H1 (cell line): ENCODE results near the gene DCDC2C. TPM values are rescaled to one million over a fixed set of nuclear protein-coding genes. Genes with fewer than 3 reads are reported as not detected.

Experiments used
- CTCF ChIA-PET: fragments of 300-600 bp; sonication (Branson Sonifier 250); formaldehyde crosslinking; loops from one replicate; lab custom pipeline; 2021; ENCODE audit not compliant: partially characterized antibody; lab: Charles Lee
- POLR2A ChIA-PET: fragments of 300-600 bp; sonication (Branson Sonifier 250); formaldehyde crosslinking; loops from one replicate; lab custom pipeline; 2021; ENCODE audit warnings: inconsistent platforms; ENCODE audit not compliant: partially characterized antibody; lab: Charles Lee
- DNase-seq, 2 experiments: peaks; one replicate each; pipeline versions ENCODE4 v3.0.0 to v3.0.0-alpha.2; 2010 to 2022; ENCODE audit warnings: low spot score in 2 of 2, low read depth in 1 of 2, mixed read lengths in 1 of 2
- FAIRE-seq: peaks from 2 replicates; lab custom pipeline; 2011; peaks lifted over from hg19 to GRCh38; lab: Jason Lieb, UNC
- H2AFZ ChIP-seq: 2 replicates; pipeline ENCODE4 v1.8.1; 2012; ENCODE audit warnings: low read length, inconsistent platforms
- H2AK5ac ChIP-seq: 2 replicates; pipeline ENCODE4 v1.6.1; 2013; ENCODE audit warnings: low read depth, low read length
- H2BK120ac ChIP-seq: replicated peaks from 2 replicates; pipeline ENCODE3; 2013; ENCODE audit warnings: low read depth, low read length, inconsistent platforms
- H2BK12ac ChIP-seq: 2 replicates; pipeline ENCODE4 v1.6.1; 2013; ENCODE audit warnings: low read depth, low read length
- H2BK15ac ChIP-seq: 2 replicates; pipeline ENCODE4 v1.6.1; 2013; ENCODE audit warnings: low read length
- H2BK20ac ChIP-seq: 2 replicates; pipeline ENCODE4 v1.6.1; 2013; ENCODE audit warnings: low read length
- H2BK5ac ChIP-seq: 2 replicates; pipeline ENCODE4 v1.6.1; 2013; ENCODE audit warnings: low read depth, low read length
- H3K14ac ChIP-seq: 2 replicates; pipeline ENCODE4 v1.6.1; 2013; ENCODE audit warnings: inconsistent platforms; ENCODE audit not compliant: insufficient read length
- H3K18ac ChIP-seq: 2 replicates; pipeline ENCODE4 v1.6.1; 2013; ENCODE audit warnings: low read length; ENCODE audit errors: extremely low read depth
- H3K23ac ChIP-seq: 2 replicates; pipeline ENCODE4 v1.6.1; 2013; ENCODE audit warnings: inconsistent platforms; ENCODE audit not compliant: insufficient read length
- H3K23me2 ChIP-seq: 2 replicates; pipeline ENCODE4 v1.6.1; 2013; ENCODE audit warnings: low read depth, low read length
- H3K27ac ChIP-seq: 2 replicates; pipeline ENCODE4 v1.6.1; 2011; ENCODE audit warnings: low read depth, low read length, inconsistent platforms
- H3K27me3 ChIP-seq, 4 experiments: replicated peaks in 1 of 4; 1 replicate in 1 of 4; 2 replicates in 3 of 4; pipeline versions ENCODE4 v1.6.1 to v1.8.1; 2011 to 2013; ENCODE audit warnings: low read length in 3 of 4, mild to moderate bottlenecking in 3 of 4, inconsistent platforms in 2 of 4, mixed read lengths in 2 of 4, moderate library complexity in 1 of 4; ENCODE audit not compliant: control insufficient read depth in 3 of 4, insufficient read depth in 3 of 4; ENCODE audit errors: extremely low read depth in 1 of 4
- H3K36me3 ChIP-seq, 4 experiments: 2 replicates each; pipeline versions ENCODE4 v1.6.1 to v1.8.1; 2011 to 2013; ENCODE audit warnings: mild to moderate bottlenecking in 4 of 4, low read length in 3 of 4, moderate library complexity in 2 of 4, control low read depth in 1 of 4, inconsistent platforms in 1 of 4; ENCODE audit not compliant: insufficient read depth in 4 of 4, control insufficient read depth in 2 of 4
- H3K4ac ChIP-seq: replicated peaks from 2 replicates; pipeline ENCODE3; 2013; ENCODE audit warnings: low read length, low read depth, mixed read lengths, inconsistent platforms; ENCODE audit not compliant: insufficient read length
- H3K4me1 ChIP-seq, 4 experiments: replicated peaks in 1 of 4; 1 replicate in 1 of 4; 2 replicates in 3 of 4; pipeline versions ENCODE4 v1.6.1 to v1.8.1; 2011 to 2013; ENCODE audit warnings: low read length in 3 of 4, inconsistent platforms in 2 of 4, mixed read lengths in 1 of 4; ENCODE audit not compliant: insufficient read depth in 4 of 4, control insufficient read depth in 3 of 4
- H3K4me2 ChIP-seq, 2 experiments: 2 replicates each; pipeline versions ENCODE4 v1.6.1 to v1.8.1; 2011 to 2013; ENCODE audit warnings: low read depth in 2 of 2, low read length in 2 of 2, control low read depth in 1 of 2, inconsistent platforms in 1 of 2, mild to moderate bottlenecking in 1 of 2; ENCODE audit not compliant: insufficient read depth in 1 of 2
- H3K4me3 ChIP-seq, 4 experiments: fragments of 200-600, 300-600 bp in 1 of 4; sonication (generic), shearing (Covaris generic), sonication (Bioruptor Twin) in 1 of 4; 2 replicates each; pipeline versions ENCODE4 v1.5.1 to v1.8.1; 2011 to 2016; ENCODE audit warnings: low read length in 4 of 4, low read depth in 3 of 4, control low read depth in 2 of 4, inconsistent platforms in 2 of 4, mild to moderate bottlenecking in 2 of 4, mixed read lengths in 1 of 4, moderate library complexity in 1 of 4; ENCODE audit not compliant: insufficient read depth in 2 of 4; ENCODE audit errors: extremely low read depth in 1 of 4
- H3K56ac ChIP-seq: replicated peaks from 2 replicates; pipeline ENCODE3; 2013; ENCODE audit warnings: low read depth, mild to moderate bottlenecking, mixed read lengths, low read length, inconsistent platforms; ENCODE audit not compliant: insufficient read length
- H3K79me1 ChIP-seq: 2 replicates; pipeline ENCODE4 v1.6.1; 2013; ENCODE audit warnings: low read depth, low read length, control low read depth
- H3K79me2 ChIP-seq, 2 experiments: 2 replicates each; pipeline versions ENCODE4 v1.6.1 to v1.8.1; 2012 to 2013; ENCODE audit warnings: low read length in 2 of 2, mild to moderate bottlenecking in 2 of 2, inconsistent platforms in 1 of 2; ENCODE audit not compliant: insufficient read depth in 2 of 2, control insufficient read depth in 1 of 2
- H3K9ac ChIP-seq, 4 experiments: replicated peaks in 1 of 4; 1 replicate in 1 of 4; 2 replicates in 3 of 4; pipeline versions ENCODE4 v1.6.1 to v1.8.1; 2011 to 2013; ENCODE audit warnings: low read depth in 3 of 4, low read length in 3 of 4, control low read depth in 2 of 4, mild to moderate bottlenecking in 2 of 4, moderate library complexity in 2 of 4, inconsistent platforms in 1 of 4; ENCODE audit errors: extremely low read depth in 1 of 4
- H3K9me3 ChIP-seq, 2 experiments: 2 replicates each; pipeline versions ENCODE4 v1.6.1 to v1.8.1; 2012 to 2013; ENCODE audit warnings: mild to moderate bottlenecking in 2 of 2, moderate library complexity in 2 of 2, control low read depth in 1 of 2, inconsistent platforms in 1 of 2, low read depth in 1 of 2, low read length in 1 of 2, mixed read lengths in 1 of 2; ENCODE audit not compliant: insufficient read depth in 2 of 2
- H4K20me1 ChIP-seq, 2 experiments: replicated peaks in 1 of 2; 2 replicates each; pipeline versions ENCODE3 to v1.8.1; 2011 to 2013; ENCODE audit warnings: inconsistent platforms in 2 of 2, low read length in 2 of 2, mild to moderate bottlenecking in 1 of 2; ENCODE audit not compliant: insufficient read depth in 2 of 2, control insufficient read depth in 1 of 2
- H4K5ac ChIP-seq: 2 replicates; pipeline ENCODE4 v1.6.1; 2013; ENCODE audit warnings: low read length, low read depth, mixed read lengths, inconsistent platforms; ENCODE audit not compliant: insufficient read length
- H4K8ac ChIP-seq: 2 replicates; pipeline ENCODE4 v1.8.0; 2013; ENCODE audit warnings: mild to moderate bottlenecking, moderate library complexity, low read length, inconsistent platforms; ENCODE audit not compliant: insufficient read depth; ENCODE audit errors: extremely low read depth
- H4K91ac ChIP-seq: replicated peaks from 2 replicates; pipeline ENCODE3; 2013; ENCODE audit warnings: low read length, mixed read lengths, inconsistent platforms; ENCODE audit not compliant: insufficient read length
- SAP30 ChIP-seq: fragments of 300-600 bp; sonication (generic); IDR thresholded peaks from 2 replicates; pipeline ENCODE4 v1.7.1; 2012; ENCODE audit warnings: low read length, moderate library complexity, mild to moderate bottlenecking, inconsistent platforms; ENCODE audit not compliant: insufficient read depth, insufficient replicate concordance
- WGBS, 2 experiments: shearing (Covaris generic) in 1 of 2; methylation state at CpG; one replicate each; pipeline versions ENCODE4 v1.1.6 to v1.1.7; 2013 to 2015; ENCODE audit warnings: low lambda C conversion rate in 2 of 2, mixed read lengths in 2 of 2, inconsistent platforms in 1 of 2, low coverage in 1 of 2, missing lambda C conversion rate in 1 of 2; ENCODE audit not compliant: insufficient replicate concordance in 2 of 2, insufficient coverage in 1 of 2, insufficient read length in 1 of 2; ENCODE audit errors: extremely low coverage in 1 of 2, missing lambda C conversion rate in 1 of 2; 5-methylcytosine and 5-hydroxymethylcytosine counted together
- polyA plus RNA-seq, 7 experiments: library from polyadenylated mRNA; depleted of rRNA in 3 of 7; stranded (reverse) in 5 of 7; unstranded in 2 of 7; fragments of >200 nt in 5 of 7; fragments of 200-250 nt in 2 of 7; gene quantifications; 1 replicate in 5 of 7; 2 replicates in 1 of 7; 4 replicates in 1 of 7; pipeline versions ENCODE4 v1.2.1 to v1.2.3, GENCODE V29; 2011 to 2013; ENCODE audit warnings: missing spikeins in 2 of 7, mixed read lengths in 2 of 7
- total RNA-seq: library from RNA; stranded (reverse); fragmentation: NEBNext Ultra II Directional; extraction: Animal tissue kit (Norgen Biotek cat#: 25700); gene quantifications from 2 replicates; pipeline ENCODE4 v1.2.1, GENCODE V29; 2021

Gene DCDC2C
- total and polyA plus RNA-seq, 2 of the 8 experiments (the other 6 are each of a cell fraction or from before 2014, with no cell fraction given), result 0.50 TPM; not detected in 1

GRCh38 chr2:3806168-3806567 lies 102.8 kb downstream of the DCDC2C start:
- H2BK15ac ChIP-seq, result no peak overlapping the region; the same call in 1 of the 2 replicates
- no peak overlapping the region for H3K27ac ChIP-seq
- no peak overlapping the region for H3K18ac ChIP-seq
- no peak for DNase-seq
- H3K9me3 ChIP-seq, result 0 out of 4 replicates have a peak, but pooled peaks cover 0 to 2% of the 10 kb centered on the region in 2 experiments
- H3K4me3 ChIP-seq, result no peak overlapping the region
- H3K23me2 ChIP-seq, result no peaks in the 10 kb centered on the region
- H2AFZ ChIP-seq, result no peak overlapping the region
- H3K23ac ChIP-seq, result no peak overlapping the region
- WGBS, 2 experiments, result 86% methylated on average over 10 of the region's 10 CpGs; no CpG with 5 or more reads in 1 of the 2 experiments
- H3K9ac ChIP-seq, result no peak overlapping the region
- H3K14ac ChIP-seq, result no peak overlapping the region
- H3K4me2 ChIP-seq, result no peak overlapping the region
- CTCF ChIA-PET, result interaction anchor here (0.5 to 7.2 kb wide), 18 partner anchors 9 to 1699 kb away, joined by 3 to 46 read pairs (median 4); no protein-coding TSS in a partner anchor
- H2BK5ac ChIP-seq, result no peak overlapping the region
- no peak overlapping the region for H2AK5ac ChIP-seq
- H2BK20ac ChIP-seq, result no peak overlapping the region
- H3K79me1 ChIP-seq, result no peaks in the 10 kb centered on the region
- no peaks in the 10 kb centered on the region for H3K79me2 ChIP-seq
- no peaks in the 10 kb centered on the region for H3K36me3 ChIP-seq
- no peaks in the 10 kb centered on the region for H4K20me1 ChIP-seq
- H3K56ac ChIP-seq, result no peak overlapping the region
- no peaks in the 10 kb centered on the region for H3K4me1 ChIP-seq
- H3K27me3 ChIP-seq, result no peaks in the 10 kb centered on the region
- no peak overlapping the region for H4K91ac ChIP-seq
- H2BK12ac ChIP-seq, result no peak overlapping the region
- no peak overlapping the region for H3K4ac ChIP-seq
- H4K5ac ChIP-seq, result no peak overlapping the region
- no peak for TF ChIP-seq SAP30
- TF ChIP-seq, all 59 proteins: peak for 0
- POLR2A ChIA-PET, result no interaction called here
- Histone ChIP-seq H2BK120ac (no peak overlapping the region), H4K8ac (no peak overlapping the region)
- no peak for FAIRE-seq
